D721Med (cell line): ENCODE measurements around the gene NDC80.
A peak's percentile ranks its signal among the peaks of the same experiment; 100 is the strongest.

Experiments
- DNase-seq: peaks from one replicate; pipeline ENCODE4 v3.0.0; 2011; ENCODE audit warnings: low spot score; ENCODE audit not compliant: insufficient read length
- FAIRE-seq: peaks from 2 replicates; lab custom pipeline; 2011; peaks lifted over from hg19 to GRCh38; lab: Jason Lieb, UNC
- CTCF ChIP-seq: IDR thresholded peaks from 2 replicates; pipeline ENCODE4 v1.5.1; 2012; ENCODE audit warnings: mild to moderate bottlenecking, control low read depth; ENCODE audit not compliant: insufficient read depth; ENCODE audit errors: missing control alignments

NDC80 gene

GRCh38 chr18:2534906-2535305, 36.5 kb upstream of the NDC80 start:
- DNase-seq: no peak
- no peak for FAIRE-seq

GRCh38 chr18:2535419-2535910, 35.9 kb upstream of the NDC80 start:
- DNase-seq (no peak), FAIRE-seq (peak; percentile 21)
- no peak for TF ChIP-seq CTCF

More at GRCh38 chr18:2534906-2535305, 36.5 kb upstream of the NDC80 start:
- no peak for TF ChIP-seq CTCF

GRCh38 chr18:2536063-2536462, 35.3 kb upstream of the NDC80 start:
- TF ChIP-seq CTCF: no peak
- DNase-seq (no peak), FAIRE-seq (no peak)

GRCh38 chr18:2536493-2536892, 34.9 kb upstream of the NDC80 start:
- FAIRE-seq (peak; percentile 77), DNase-seq (no peak)
- no peak for TF ChIP-seq CTCF

GRCh38 chr18:2537296-2537695, 34.1 kb upstream of the NDC80 start:
- DNase-seq: no peak

GRCh38 chr18:2538236-2538635, 33.1 kb upstream of the NDC80 start:
- no peak for FAIRE-seq
- TF ChIP-seq CTCF: no peak
- no peak for DNase-seq

More at GRCh38 chr18:2537296-2537695, 34.1 kb upstream of the NDC80 start:
- TF ChIP-seq CTCF: no peak
- no peak for FAIRE-seq

- TF ChIP-seq CTCF: no peak
- DNase-seq: no peak
- peak; percentile 78 for FAIRE-seq
Observed at GRCh38 chr18:2538844-2539243, 32.5 kb upstream of the NDC80 start.
